Neutrophil (primary cell): ENCODE data around the gene ERLEC1.
"Not testable (repeated sequence)": the region's sequence is repeated elsewhere in the genome, so short reads cannot be mapped to it uniquely, and the experiment has no call there.

ENCODE experiments used
- H3K27ac ChIP-seq: fragments of 200-600 bp; sonication (generic); 2 replicates; pipeline ENCODE4 v1.5.1; 2016; ENCODE audit warnings: mild to moderate bottlenecking, moderate library complexity
- H3K27me3 ChIP-seq: fragments of 200-600 bp; sonication (generic); 2 replicates; pipeline ENCODE4 v1.6.0; 2016; ENCODE audit warnings: mild to moderate bottlenecking
- H3K36me3 ChIP-seq: fragments of 200-600 bp; sonication (generic); 2 replicates; pipeline ENCODE4 v1.5.1; 2017
- H3K4me1 ChIP-seq, 2 experiments: fragments of 200-600 bp in 1 of 2; sonication (generic) in 1 of 2; 1 replicate in 1 of 2; 2 replicates in 1 of 2; pipeline versions ENCODE4 v1.5.1 to v1.6.1; 2013 to 2016; ENCODE audit warnings: low read depth in 1 of 2, low read length in 1 of 2, mild to moderate bottlenecking in 1 of 2, moderate library complexity in 1 of 2; ENCODE audit not compliant: control insufficient read depth in 1 of 2, insufficient read depth in 1 of 2
- H3K4me3 ChIP-seq, 2 experiments: fragments of 200-600 bp in 1 of 2; sonication (generic) in 1 of 2; 1 replicate in 1 of 2; 2 replicates in 1 of 2; pipeline ENCODE4 v1.5.1; 2013 to 2016; ENCODE audit warnings: low read depth in 1 of 2, low read length in 1 of 2, mild to moderate bottlenecking in 1 of 2, moderate library complexity in 1 of 2
- H3K9me3 ChIP-seq: fragments of 200-600 bp; sonication (generic); 2 replicates; pipeline ENCODE4 v1.5.1; 2016
- TF ChIP-seq, protein P1 (sequence below): fragments of 200-600 bp; sonication (generic); IDR thresholded peaks from 2 replicates; pipeline ENCODE4 v1.5.1; 2016; ENCODE audit warnings: antibody characterized with exemption

Gene ERLEC1

GRCh38 chr2:53840580-53840979, 53.7 kb downstream of the ERLEC1 start:
- H3K27me3 ChIP-seq: no peaks in the 10 kb centered on the region
- no peak overlapping the region for H3K27ac ChIP-seq
- TF ChIP-seq, protein P1, sequence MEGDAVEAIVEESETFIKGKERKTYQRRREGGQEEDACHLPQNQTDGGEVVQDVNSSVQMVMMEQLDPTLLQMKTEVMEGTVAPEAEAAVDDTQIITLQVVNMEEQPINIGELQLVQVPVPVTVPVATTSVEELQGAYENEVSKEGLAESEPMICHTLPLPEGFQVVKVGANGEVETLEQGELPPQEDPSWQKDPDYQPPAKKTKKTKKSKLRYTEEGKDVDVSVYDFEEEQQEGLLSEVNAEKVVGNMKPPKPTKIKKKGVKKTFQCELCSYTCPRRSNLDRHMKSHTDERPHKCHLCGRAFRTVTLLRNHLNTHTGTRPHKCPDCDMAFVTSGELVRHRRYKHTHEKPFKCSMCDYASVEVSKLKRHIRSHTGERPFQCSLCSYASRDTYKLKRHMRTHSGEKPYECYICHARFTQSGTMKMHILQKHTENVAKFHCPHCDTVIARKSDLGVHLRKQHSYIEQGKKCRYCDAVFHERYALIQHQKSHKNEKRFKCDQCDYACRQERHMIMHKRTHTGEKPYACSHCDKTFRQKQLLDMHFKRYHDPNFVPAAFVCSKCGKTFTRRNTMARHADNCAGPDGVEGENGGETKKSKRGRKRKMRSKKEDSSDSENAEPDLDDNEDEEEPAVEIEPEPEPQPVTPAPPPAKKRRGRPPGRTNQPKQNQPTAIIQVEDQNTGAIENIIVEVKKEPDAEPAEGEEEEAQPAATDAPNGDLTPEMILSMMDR: no peak
- H3K36me3 ChIP-seq: no peaks in the 10 kb centered on the region
- H3K4me3 ChIP-seq: no peak overlapping the region
- no peaks in the 10 kb centered on the region for H3K9me3 ChIP-seq
- H3K4me1 ChIP-seq: no peaks in the 10 kb centered on the region

GRCh38 chr2:53841651-53842050, 54.8 kb downstream of the ERLEC1 start:
- H3K36me3 ChIP-seq, H3K4me3 ChIP-seq, H3K27me3 ChIP-seq, H3K4me1 ChIP-seq, H3K9me3 ChIP-seq, H3K27ac ChIP-seq: not testable (repeated sequence)

- no peak overlapping the region for H3K4me3 ChIP-seq
- no peaks in the 10 kb centered on the region for H3K27me3 ChIP-seq
- H3K4me1 ChIP-seq: peaks cover 0 to 1% of the 10 kb centered on the region in 2 experiments
- TF ChIP-seq, protein P1: no peak
- no peaks in the 10 kb centered on the region for H3K9me3 ChIP-seq
- no peak overlapping the region for H3K27ac ChIP-seq
- no peaks in the 10 kb centered on the region for H3K36me3 ChIP-seq
Observed at GRCh38 chr2:53842891-53843290, 56.0 kb downstream of the ERLEC1 start.

GRCh38 chr2:53843595-53843994, 56.8 kb downstream of the ERLEC1 start:
- H3K9me3 ChIP-seq: no peaks in the 10 kb centered on the region
- no peak overlapping the region for H3K4me3 ChIP-seq
- no peak overlapping the region for H3K27ac ChIP-seq
- no peaks in the 10 kb centered on the region for H3K36me3 ChIP-seq
- H3K27me3 ChIP-seq: no peaks in the 10 kb centered on the region
- H3K4me1 ChIP-seq: peaks cover 0 to 2% of the 10 kb centered on the region in 2 experiments
- TF ChIP-seq, protein P1: no peak

DNA sequence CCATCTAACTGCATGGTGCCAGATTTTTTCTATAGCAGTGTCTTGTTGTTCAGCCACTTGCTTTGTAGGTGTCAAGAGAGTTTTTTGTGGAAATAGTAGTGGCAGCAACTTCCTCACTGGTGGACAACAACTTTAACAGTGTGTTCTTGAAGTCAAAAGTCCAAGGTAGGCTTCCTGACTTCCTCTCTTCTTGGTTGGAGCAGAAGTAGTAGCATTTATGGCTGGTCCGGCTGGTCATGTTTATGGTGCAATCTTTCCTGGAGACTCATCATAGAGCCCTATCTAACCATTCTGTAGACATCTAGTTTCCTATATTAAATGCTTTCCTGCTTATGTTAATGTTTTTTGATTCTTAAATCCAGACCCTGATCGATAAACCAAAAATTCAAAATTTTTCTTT, 61.2 kb downstream of the ERLEC1 start:
- peaks cover 0 to 2% of the 10 kb centered on the region in 2 experiments for H3K4me1 ChIP-seq
- no peaks in the 10 kb centered on the region for H3K9me3 ChIP-seq
- no peak overlapping the region for H3K4me3 ChIP-seq
- H3K36me3 ChIP-seq: no peaks in the 10 kb centered on the region
- no peak overlapping the region for H3K27ac ChIP-seq
- TF ChIP-seq, protein P1: no peak
- no peaks in the 10 kb centered on the region for H3K27me3 ChIP-seq

GRCh38 chr2:53851052-53851757, 64.4 kb downstream of the ERLEC1 start:
- H3K9me3 ChIP-seq, H3K27ac ChIP-seq, H3K27me3 ChIP-seq, H3K4me3 ChIP-seq, H3K4me1 ChIP-seq: not testable (repeated sequence)
- peaks cover 11% of the 10 kb centered on the region for H3K36me3 ChIP-seq
